ENCODE data around the gene ADAM23. TPM values are rescaled to one million over a fixed set of nuclear protein-coding genes. Genes with fewer than 3 reads are reported as not detected.

Gene ADAM23
- total and polyA plus RNA-seq, 2 experiments from 2014 or later = 11.8 to 15.9 TPM

GRCh38 chr2:206518997-206519396 is 75.7 kb downstream of the ADAM23 start (continued):
- TF ChIP-seq, protein P1, sequence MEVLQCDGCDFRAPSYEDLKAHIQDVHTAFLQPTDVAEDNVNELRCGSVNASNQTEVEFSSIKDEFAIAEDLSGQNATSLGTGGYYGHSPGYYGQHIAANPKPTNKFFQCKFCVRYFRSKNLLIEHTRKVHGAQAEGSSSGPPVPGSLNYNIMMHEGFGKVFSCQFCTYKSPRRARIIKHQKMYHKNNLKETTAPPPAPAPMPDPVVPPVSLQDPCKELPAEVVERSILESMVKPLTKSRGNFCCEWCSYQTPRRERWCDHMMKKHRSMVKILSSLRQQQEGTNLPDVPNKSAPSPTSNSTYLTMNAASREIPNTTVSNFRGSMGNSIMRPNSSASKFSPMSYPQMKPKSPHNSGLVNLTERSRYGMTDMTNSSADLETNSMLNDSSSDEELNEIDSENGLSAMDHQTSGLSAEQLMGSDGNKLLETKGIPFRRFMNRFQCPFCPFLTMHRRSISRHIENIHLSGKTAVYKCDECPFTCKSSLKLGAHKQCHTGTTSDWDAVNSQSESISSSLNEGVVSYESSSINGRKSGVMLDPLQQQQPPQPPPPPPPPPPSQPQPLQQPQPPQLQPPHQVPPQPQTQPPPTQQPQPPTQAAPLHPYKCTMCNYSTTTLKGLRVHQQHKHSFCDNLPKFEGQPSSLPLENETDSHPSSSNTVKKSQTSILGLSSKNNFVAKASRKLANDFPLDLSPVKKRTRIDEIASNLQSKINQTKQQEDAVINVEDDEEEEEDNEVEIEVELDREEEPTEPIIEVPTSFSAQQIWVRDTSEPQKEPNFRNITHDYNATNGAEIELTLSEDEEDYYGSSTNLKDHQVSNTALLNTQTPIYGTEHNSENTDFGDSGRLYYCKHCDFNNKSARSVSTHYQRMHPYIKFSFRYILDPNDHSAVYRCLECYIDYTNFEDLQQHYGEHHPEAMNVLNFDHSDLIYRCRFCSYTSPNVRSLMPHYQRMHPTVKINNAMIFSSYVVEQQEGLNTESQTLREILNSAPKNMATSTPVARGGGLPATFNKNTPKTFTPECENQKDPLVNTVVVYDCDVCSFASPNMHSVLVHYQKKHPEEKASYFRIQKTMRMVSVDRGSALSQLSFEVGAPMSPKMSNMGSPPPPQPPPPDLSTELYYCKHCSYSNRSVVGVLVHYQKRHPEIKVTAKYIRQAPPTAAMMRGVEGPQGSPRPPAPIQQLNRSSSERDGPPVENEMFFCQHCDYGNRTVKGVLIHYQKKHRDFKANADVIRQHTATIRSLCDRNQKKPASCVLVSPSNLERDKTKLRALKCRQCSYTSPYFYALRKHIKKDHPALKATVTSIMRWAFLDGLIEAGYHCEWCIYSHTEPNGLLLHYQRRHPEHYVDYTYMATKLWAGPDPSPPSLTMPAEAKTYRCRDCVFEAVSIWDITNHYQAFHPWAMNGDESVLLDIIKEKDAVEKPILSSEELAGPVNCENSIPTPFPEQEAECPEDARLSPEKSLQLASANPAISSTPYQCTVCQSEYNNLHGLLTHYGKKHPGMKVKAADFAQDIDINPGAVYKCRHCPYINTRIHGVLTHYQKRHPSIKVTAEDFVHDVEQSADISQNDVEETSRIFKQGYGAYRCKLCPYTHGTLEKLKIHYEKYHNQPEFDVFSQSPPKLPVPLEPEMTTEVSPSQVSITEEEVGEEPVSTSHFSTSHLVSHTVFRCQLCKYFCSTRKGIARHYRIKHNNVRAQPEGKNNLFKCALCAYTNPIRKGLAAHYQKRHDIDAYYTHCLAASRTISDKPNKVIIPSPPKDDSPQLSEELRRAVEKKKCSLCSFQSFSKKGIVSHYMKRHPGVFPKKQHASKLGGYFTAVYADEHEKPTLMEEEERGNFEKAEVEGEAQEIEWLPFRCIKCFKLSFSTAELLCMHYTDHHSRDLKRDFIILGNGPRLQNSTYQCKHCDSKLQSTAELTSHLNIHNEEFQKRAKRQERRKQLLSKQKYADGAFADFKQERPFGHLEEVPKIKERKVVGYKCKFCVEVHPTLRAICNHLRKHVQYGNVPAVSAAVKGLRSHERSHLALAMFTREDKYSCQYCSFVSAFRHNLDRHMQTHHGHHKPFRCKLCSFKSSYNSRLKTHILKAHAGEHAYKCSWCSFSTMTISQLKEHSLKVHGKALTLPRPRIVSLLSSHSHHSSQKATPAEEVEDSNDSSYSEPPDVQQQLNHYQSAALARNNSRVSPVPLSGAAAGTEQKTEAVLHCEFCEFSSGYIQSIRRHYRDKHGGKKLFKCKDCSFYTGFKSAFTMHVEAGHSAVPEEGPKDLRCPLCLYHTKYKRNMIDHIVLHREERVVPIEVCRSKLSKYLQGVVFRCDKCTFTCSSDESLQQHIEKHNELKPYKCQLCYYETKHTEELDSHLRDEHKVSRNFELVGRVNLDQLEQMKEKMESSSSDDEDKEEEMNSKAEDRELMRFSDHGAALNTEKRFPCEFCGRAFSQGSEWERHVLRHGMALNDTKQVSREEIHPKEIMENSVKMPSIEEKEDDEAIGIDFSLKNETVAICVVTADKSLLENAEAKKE (CRISPR knock-in tag; IDR thresholded peaks at IDR 0.05) = no peak
- TF ChIP-seq CTCF (conservative IDR thresholded peaks at IDR 0.05; ENCODE audit: low read depth in 2 of 2) = no peak
- TF ChIP-seq POLR2AphosphoS5 (IDR thresholded peaks at IDR 0.05; ENCODE audit: low read depth) = no peak
- no peak for TF ChIP-seq NANOG (IDR thresholded peaks at IDR 0.05; ENCODE audit: borderline replicate concordance)

DNA sequence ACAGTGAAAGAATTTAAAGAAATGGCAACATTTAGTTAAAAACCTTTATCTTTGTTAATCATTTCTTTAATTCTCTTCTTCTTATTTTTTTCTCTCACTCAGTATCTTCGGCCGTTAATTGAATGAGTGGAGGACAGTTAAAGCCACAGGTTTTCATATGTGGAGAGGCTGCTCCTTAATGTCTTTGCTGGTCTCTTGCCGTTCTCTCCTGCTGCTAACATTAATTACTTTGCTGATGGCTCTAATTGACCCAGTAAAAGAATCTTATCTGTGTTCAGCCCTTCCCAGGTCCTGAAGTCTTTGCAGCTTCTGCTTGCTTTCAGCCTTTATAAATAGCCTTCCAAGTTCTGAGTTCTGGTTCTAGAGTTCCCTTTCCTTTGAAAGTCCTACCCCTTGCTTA is 77.1 kb downstream of the ADAM23 start:
- H3K4me3 Mint-ChIP-seq = no peak overlapping the region
- no peaks in the 10 kb centered on the region for H3K9me3 Mint-ChIP-seq
- H3K27me3 ChIP-seq (ENCODE audit: insufficient read depth) = no peaks in the 10 kb centered on the region
- ATAC-seq = peak; percentile 33; the same call in 2 of the 3 replicates
- H3K4me1 Mint-ChIP-seq = peaks cover 14% of the 10 kb centered on the region
- no peaks in the 10 kb centered on the region for H3K36me3 ChIP-seq (ENCODE audit: insufficient read depth)
- no peaks in the 10 kb centered on the region for H3K79me2 ChIP-seq (replicated peaks; ENCODE audit: insufficient read depth)
- H4K20me1 ChIP-seq (replicated peaks; ENCODE audit: insufficient read depth) = no peaks in the 10 kb centered on the region
- no peak for DNase-seq (ENCODE audit: low spot score)
- H3K36me3 Mint-ChIP-seq (ENCODE audit: low read depth) = no peaks in the 10 kb centered on the region
- no peak overlapping the region for H2AFZ ChIP-seq
- no peaks in the 10 kb centered on the region; the same call in 1 of the 2 replicates for H3K9me2 ChIP-seq (ENCODE audit: insufficient read depth)
- no peak overlapping the region for H3K4me2 ChIP-seq
- H3K27ac Mint-ChIP-seq = no peak overlapping the region
- H3K27me3 Mint-ChIP-seq (ENCODE audit: insufficient read depth, low read depth, poor library complexity) = no peaks in the 10 kb centered on the region
- H3K4me1 ChIP-seq (ENCODE audit: insufficient read depth) = no peaks in the 10 kb centered on the region; the same call in 1 of the 2 replicates
- H3F3A ChIP-seq (replicated peaks; ENCODE audit: low read depth) = no peaks in the 10 kb centered on the region
- no peak overlapping the region for H3K27ac ChIP-seq (ENCODE audit: low read depth)
- no peak overlapping the region for H3K4me3 ChIP-seq
- TF ChIP-seq ETS1 (IDR thresholded peaks at IDR 0.05) = no peak
- TF ChIP-seq EZH2 (IDR thresholded peaks at IDR 0.05; ENCODE audit: low read depth, unreplicated experiment) = no peak
- no peak for TF ChIP-seq CTCF (conservative IDR thresholded peaks at IDR 0.05; ENCODE audit: low read depth in 2 of 2)
- no peak for TF ChIP-seq ZNF331 (CRISPR knock-in tag; IDR thresholded peaks at IDR 0.05; ENCODE audit: low read depth)
- TF ChIP-seq JUNB (IDR thresholded peaks at IDR 0.05; ENCODE audit: unreplicated experiment) = no peak
- no peak for TF ChIP-seq EZH2phosphoT487 (IDR thresholded peaks at IDR 0.05; ENCODE audit: unreplicated experiment)
- TF ChIP-seq, protein P2, sequence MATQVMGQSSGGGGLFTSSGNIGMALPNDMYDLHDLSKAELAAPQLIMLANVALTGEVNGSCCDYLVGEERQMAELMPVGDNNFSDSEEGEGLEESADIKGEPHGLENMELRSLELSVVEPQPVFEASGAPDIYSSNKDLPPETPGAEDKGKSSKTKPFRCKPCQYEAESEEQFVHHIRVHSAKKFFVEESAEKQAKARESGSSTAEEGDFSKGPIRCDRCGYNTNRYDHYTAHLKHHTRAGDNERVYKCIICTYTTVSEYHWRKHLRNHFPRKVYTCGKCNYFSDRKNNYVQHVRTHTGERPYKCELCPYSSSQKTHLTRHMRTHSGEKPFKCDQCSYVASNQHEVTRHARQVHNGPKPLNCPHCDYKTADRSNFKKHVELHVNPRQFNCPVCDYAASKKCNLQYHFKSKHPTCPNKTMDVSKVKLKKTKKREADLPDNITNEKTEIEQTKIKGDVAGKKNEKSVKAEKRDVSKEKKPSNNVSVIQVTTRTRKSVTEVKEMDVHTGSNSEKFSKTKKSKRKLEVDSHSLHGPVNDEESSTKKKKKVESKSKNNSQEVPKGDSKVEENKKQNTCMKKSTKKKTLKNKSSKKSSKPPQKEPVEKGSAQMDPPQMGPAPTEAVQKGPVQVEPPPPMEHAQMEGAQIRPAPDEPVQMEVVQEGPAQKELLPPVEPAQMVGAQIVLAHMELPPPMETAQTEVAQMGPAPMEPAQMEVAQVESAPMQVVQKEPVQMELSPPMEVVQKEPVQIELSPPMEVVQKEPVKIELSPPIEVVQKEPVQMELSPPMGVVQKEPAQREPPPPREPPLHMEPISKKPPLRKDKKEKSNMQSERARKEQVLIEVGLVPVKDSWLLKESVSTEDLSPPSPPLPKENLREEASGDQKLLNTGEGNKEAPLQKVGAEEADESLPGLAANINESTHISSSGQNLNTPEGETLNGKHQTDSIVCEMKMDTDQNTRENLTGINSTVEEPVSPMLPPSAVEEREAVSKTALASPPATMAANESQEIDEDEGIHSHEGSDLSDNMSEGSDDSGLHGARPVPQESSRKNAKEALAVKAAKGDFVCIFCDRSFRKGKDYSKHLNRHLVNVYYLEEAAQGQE (IDR thresholded peaks at IDR 0.05; ENCODE audit: unreplicated experiment) = no peak

Data from GM23338 (cell line).